ENCODE measurements around the gene METTL16. TPM values are rescaled to one million over a fixed set of nuclear protein-coding genes. Genes with fewer than 3 reads are reported as not detected.

The METTL16 gene
- total and polyA plus RNA-seq, 2 of the 4 experiments (the other 2 are of a cell fraction): 11.8 to 15.4 TPM

DNA sequence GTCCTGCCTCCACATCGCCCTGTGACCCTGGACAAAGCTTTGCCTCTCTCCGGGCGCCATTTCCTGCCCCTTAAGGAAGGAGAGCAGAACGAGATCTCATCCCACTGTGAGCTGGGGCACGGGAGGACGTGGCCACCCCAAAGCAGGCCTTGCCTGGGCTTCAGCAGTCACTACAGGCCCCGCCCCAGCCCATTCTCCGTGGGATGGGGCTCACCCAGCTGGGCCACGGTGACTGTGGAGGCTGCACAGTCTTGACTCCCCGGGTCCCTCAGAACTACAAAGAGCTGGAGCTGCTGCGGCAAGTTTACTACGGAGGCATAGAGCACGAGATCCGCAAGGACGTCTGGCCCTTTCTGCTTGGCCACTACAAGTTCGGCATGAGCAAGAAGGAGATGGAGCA lies 139.0 kb downstream of the METTL16 start:
- POLR2A ChIA-PET (ENCODE audit: unreplicated experiment): no interaction called here

More for the DNA sequence above, 139.0 kb downstream of the METTL16 start:
- WGBS, 2 experiments (ENCODE audit: extremely low coverage in 2 of 2, insufficient read length in 1 of 2): 90% methylated on average over 10 of the region's 16 CpGs; no CpG with 5 or more reads in 1 of the 2 experiments
- no peak overlapping the region for H2BK5ac ChIP-seq (ENCODE audit: low read depth, low read length, poor library complexity, severe bottlenecking)
- no peak overlapping the region for H3K14ac ChIP-seq (replicated peaks; ENCODE audit: low read depth, low read length)
- DNase-seq (no peak), ATAC-seq (ENCODE audit: low read depth) (no peak)
- no peaks in the 10 kb centered on the region for H3K4me1 ChIP-seq (ENCODE audit: control insufficient read depth, insufficient read depth, low read length)
- BruUV-seq (replicated peaks): no TSS peak
- H3K4me3 ChIP-seq (ENCODE audit: insufficient read depth, low read depth, low read length): no peak overlapping the region
- H2BK20ac ChIP-seq (ENCODE audit: low read depth, low read length): no peak overlapping the region
- no peak overlapping the region for H4K5ac ChIP-seq (ENCODE audit: low read depth, low read length)
- no peak overlapping the region for H3K9ac ChIP-seq (ENCODE audit: low read depth, low read length)
- in situ Hi-C loops (cut with MboI; ENCODE audit: low sequenced_read_pairs): no loop called here
- H4K8ac ChIP-seq (ENCODE audit: low read depth in 2 of 2, low read length in 2 of 2): no peak overlapping the region
- no peak overlapping the region for H3K18ac ChIP-seq (ENCODE audit: low read depth, low read length)
- H3K4me2 ChIP-seq (ENCODE audit: low read depth, low read length): no peak overlapping the region
- CTCF ChIA-PET: no interaction called here
- H3K27ac ChIP-seq (ENCODE audit: insufficient read depth, low read length): no peak overlapping the region
- no peak overlapping the region for H3K4ac ChIP-seq (ENCODE audit: low read depth, low read length)
- H3K56ac ChIP-seq (ENCODE audit: extremely low read depth, insufficient read depth, low read length): no peak overlapping the region
- peaks cover 40% of the 10 kb centered on the region for H3K36me3 ChIP-seq (ENCODE audit: control insufficient read depth, insufficient read depth, low read length)
- intact Hi-C loops (cut with micrococcal nuclease): no loop called here
- H2BK15ac ChIP-seq (ENCODE audit: low read depth, low read length): no peak overlapping the region
- no peaks in the 10 kb centered on the region for H3K9me3 ChIP-seq (ENCODE audit: control insufficient read depth, insufficient read depth, low read length)
- H2AK9ac ChIP-seq (replicated peaks; ENCODE audit: low read depth, low read length, poor library complexity): no peak overlapping the region
- 0 out of 2 replicates have a peak, but pooled peaks cover 3% of the 10 kb centered on the region for H3K9me1 ChIP-seq (ENCODE audit: insufficient read depth, low read length)
- no peaks in the 10 kb centered on the region for H3K27me3 ChIP-seq (ENCODE audit: control insufficient read depth, insufficient read depth, low read length)
- H2AK5ac ChIP-seq (ENCODE audit: low read depth, low read length): no peak overlapping the region
- TF ChIP-seq MXI1 (IDR thresholded peaks at IDR 0.05; ENCODE audit: borderline replicate concordance, low read depth, low read length) (no peak), RFX5 (IDR thresholded peaks at IDR 0.05; ENCODE audit: low read depth, low read length) (no peak), BHLHE40 (IDR thresholded peaks at IDR 0.05; ENCODE audit: low read depth, low read length) (no peak), CEBPB (IDR thresholded peaks at IDR 0.05; ENCODE audit: low read depth, low read length) (no peak), POLR2A (IDR thresholded peaks at IDR 0.05; ENCODE audit: low read depth, low read length) (no peak), MAFK (IDR thresholded peaks at IDR 0.05; ENCODE audit: low read depth, low read length) (no peak), FOS (IDR thresholded peaks at IDR 0.05; ENCODE audit: low read depth, low read length) (no peak), RAD21 (IDR thresholded peaks at IDR 0.05; ENCODE audit: low read length) (no peak), MAZ (IDR thresholded peaks at IDR 0.05; ENCODE audit: borderline replicate concordance, low read depth, low read length) (no peak), CHD1 (IDR thresholded peaks at IDR 0.05; ENCODE audit: low read depth, low read length) (no peak), SMC3 (IDR thresholded peaks at IDR 0.05; ENCODE audit: low read depth, low read length) (no peak), NFE2L2 (IDR thresholded peaks at IDR 0.05; ENCODE audit: low read depth, low read length) (no peak), RCOR1 (IDR thresholded peaks at IDR 0.05; ENCODE audit: insufficient replicate concordance, low read length) (no peak)
- TF ChIP-seq, protein P1, sequence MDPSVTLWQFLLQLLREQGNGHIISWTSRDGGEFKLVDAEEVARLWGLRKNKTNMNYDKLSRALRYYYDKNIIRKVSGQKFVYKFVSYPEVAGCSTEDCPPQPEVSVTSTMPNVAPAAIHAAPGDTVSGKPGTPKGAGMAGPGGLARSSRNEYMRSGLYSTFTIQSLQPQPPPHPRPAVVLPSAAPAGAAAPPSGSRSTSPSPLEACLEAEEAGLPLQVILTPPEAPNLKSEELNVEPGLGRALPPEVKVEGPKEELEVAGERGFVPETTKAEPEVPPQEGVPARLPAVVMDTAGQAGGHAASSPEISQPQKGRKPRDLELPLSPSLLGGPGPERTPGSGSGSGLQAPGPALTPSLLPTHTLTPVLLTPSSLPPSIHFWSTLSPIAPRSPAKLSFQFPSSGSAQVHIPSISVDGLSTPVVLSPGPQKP (IDR thresholded peaks at IDR 0.05; ENCODE audit: borderline replicate concordance, low read depth, low read length): no peak
- TF ChIP-seq, protein P2, sequence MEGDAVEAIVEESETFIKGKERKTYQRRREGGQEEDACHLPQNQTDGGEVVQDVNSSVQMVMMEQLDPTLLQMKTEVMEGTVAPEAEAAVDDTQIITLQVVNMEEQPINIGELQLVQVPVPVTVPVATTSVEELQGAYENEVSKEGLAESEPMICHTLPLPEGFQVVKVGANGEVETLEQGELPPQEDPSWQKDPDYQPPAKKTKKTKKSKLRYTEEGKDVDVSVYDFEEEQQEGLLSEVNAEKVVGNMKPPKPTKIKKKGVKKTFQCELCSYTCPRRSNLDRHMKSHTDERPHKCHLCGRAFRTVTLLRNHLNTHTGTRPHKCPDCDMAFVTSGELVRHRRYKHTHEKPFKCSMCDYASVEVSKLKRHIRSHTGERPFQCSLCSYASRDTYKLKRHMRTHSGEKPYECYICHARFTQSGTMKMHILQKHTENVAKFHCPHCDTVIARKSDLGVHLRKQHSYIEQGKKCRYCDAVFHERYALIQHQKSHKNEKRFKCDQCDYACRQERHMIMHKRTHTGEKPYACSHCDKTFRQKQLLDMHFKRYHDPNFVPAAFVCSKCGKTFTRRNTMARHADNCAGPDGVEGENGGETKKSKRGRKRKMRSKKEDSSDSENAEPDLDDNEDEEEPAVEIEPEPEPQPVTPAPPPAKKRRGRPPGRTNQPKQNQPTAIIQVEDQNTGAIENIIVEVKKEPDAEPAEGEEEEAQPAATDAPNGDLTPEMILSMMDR (conservative IDR thresholded peaks at IDR 0.05; ENCODE audit: low read depth, low read length): no peak
- TF ChIP-seq, protein P3, sequence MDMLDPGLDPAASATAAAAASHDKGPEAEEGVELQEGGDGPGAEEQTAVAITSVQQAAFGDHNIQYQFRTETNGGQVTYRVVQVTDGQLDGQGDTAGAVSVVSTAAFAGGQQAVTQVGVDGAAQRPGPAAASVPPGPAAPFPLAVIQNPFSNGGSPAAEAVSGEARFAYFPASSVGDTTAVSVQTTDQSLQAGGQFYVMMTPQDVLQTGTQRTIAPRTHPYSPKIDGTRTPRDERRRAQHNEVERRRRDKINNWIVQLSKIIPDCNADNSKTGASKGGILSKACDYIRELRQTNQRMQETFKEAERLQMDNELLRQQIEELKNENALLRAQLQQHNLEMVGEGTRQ (IDR thresholded peaks at IDR 0.05; ENCODE audit: low read depth, low read length): no peak
- dilution Hi-C loops (cut with HindIII; ENCODE audit: low sequenced_read_pairs, unreplicated experiment): no loop called here
- H3K79me1 ChIP-seq (ENCODE audit: low read depth in 1 of 2, low read length in 2 of 2): no peaks in the 10 kb centered on the region
- no peak overlapping the region for H3K23ac ChIP-seq (ENCODE audit: low read depth, low read length)
- no peak overlapping the region for H2BK120ac ChIP-seq (ENCODE audit: low read depth, low read length)
- no peaks in the 10 kb centered on the region; the same call in 1 of the 2 replicates for H4K20me1 ChIP-seq (ENCODE audit: insufficient read depth, low read length)
- no peak overlapping the region for H2AFZ ChIP-seq (replicated peaks; ENCODE audit: low read length, poor library complexity)
- no peak overlapping the region for H4K91ac ChIP-seq (ENCODE audit: insufficient read depth, low read depth, low read length)
